HL-60 (cell line): ENCODE data around the gene CCDC17.

Source experiments
- DNase-seq, 2 experiments: peaks; one replicate each; pipeline ENCODE4 v3.0.0-alpha.2; 2010 to 2020; ENCODE audit warnings: low read depth in 1 of 2, low spot score in 1 of 2
- H3K27ac ChIP-seq: fragments of 250-450 bp; sonication (Bioruptor Pico); replicated peaks from 2 replicates; pipeline ENCODE4 v1.5.1; 2020; ENCODE audit warnings: mild to moderate bottlenecking, moderate library complexity
- H3K27me3 ChIP-seq: fragments of 250-450 bp; sonication (Bioruptor Pico); 2 replicates; pipeline ENCODE4 v1.5.1; 2021; ENCODE audit warnings: mild to moderate bottlenecking, moderate library complexity; ENCODE audit not compliant: insufficient read depth, poor library complexity, severe bottlenecking
- H3K4me3 ChIP-seq: replicated peaks from 2 replicates; pipeline ENCODE4 v1.5.1; 2011; ENCODE audit warnings: mild to moderate bottlenecking, control low read depth, low read length; ENCODE audit not compliant: insufficient read depth
- CTCF ChIP-seq: IDR thresholded peaks from one replicate; pipeline ENCODE4 v1.5.1; 2011; ENCODE audit warnings: low read length, control low read depth, inconsistent platforms; ENCODE audit not compliant: insufficient read depth
- GABPA ChIP-seq: IDR thresholded peaks from 2 replicates; pipeline ENCODE4 v1.6.1; 2012; ENCODE audit warnings: low read depth
- POLR2AphosphoS5 ChIP-seq: IDR thresholded peaks from 2 replicates; pipeline ENCODE4 v1.6.1; 2012; ENCODE audit warnings: low read depth
- REST ChIP-seq: IDR thresholded peaks from 2 replicates; pipeline ENCODE4 v1.6.1; 2012; ENCODE audit warnings: low read depth; ENCODE audit not compliant: insufficient replicate concordance
- SPI1 ChIP-seq: IDR thresholded peaks from 2 replicates; pipeline ENCODE4 v1.6.1; 2012; ENCODE audit warnings: low read depth, mild to moderate bottlenecking, borderline replicate concordance

The CCDC17 gene

DNA sequence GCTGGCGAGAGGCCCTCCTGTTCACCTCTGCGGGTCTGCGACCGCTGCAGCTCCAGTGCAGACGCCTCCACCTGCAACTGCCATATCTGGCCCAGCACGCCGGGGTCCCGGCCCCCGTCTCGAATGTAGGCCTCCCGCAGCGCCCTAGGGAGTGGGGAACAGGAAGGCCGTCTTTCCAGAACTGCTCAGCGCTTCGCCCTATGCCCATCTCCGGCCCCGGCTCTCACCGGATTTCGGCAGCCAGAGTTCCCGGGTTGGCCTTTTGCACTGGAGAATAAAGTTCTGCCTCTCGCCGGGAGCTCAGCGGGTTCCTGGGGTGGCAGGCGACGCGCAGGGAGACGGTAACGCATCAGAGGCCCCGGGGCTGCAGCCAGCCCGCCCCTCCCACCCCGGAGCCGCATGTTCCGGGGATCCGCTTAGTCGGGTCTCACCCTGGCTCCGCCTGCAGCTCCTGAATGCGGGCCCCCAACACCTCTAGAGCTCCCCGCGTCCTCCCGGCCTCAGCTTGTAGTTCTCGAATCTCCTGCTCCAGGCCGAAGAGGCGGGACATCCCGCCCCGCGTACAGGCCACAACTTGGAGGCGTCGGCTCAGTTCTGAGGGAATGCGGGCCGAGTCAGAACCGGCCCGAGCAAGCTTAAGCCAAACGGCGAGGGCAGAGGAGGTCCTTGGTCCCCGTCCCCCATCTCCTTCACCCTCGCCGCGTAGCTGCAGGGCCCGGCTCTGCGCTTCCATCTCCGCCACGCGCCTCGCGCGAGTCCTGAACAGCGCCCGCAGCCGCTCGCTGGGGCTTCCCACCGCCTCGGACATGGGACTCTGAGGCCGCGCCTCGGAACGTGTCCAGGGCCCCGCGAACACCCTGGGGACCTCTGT lies 1.1 kb downstream of the CCDC17 start:
- no peaks in the 10 kb centered on the region for H3K27me3 ChIP-seq
- no peak overlapping the region for H3K27ac ChIP-seq
- TF ChIP-seq SPI1 (no peak), REST (no peak), POLR2AphosphoS5 (no peak; the same call in 1 of the 2 replicates), CTCF (no peak), GABPA (no peak)
- no peak overlapping the region for H3K4me3 ChIP-seq
- DNase-seq: no peak

- no peaks in the 10 kb centered on the region for H3K27me3 ChIP-seq
- peak overlapping the region; percentile 39; the same call in 1 of the 2 replicates for H3K27ac ChIP-seq
- no peak for TF ChIP-seq REST
- TF ChIP-seq CTCF: no peak
- no peak for TF ChIP-seq POLR2AphosphoS5
- TF ChIP-seq GABPA: no peak
- no peak for TF ChIP-seq SPI1
- H3K4me3 ChIP-seq: no peak overlapping the region
- DNase-seq: no peak
Observed at GRCh38 chr1:45621895-45622523, 1.8 kb downstream of the CCDC17 start.

GRCh38 chr1:45621501-45621836 lies 2.4 kb downstream of the CCDC17 start:
- TF ChIP-seq SPI1 (peak; percentile 34; the same call in 1 of the 2 replicates), POLR2AphosphoS5 (no peak)
- peak overlapping the region; percentile 39; the same call in 1 of the 2 replicates for H3K27ac ChIP-seq
- no peak overlapping the region for H3K4me3 ChIP-seq
- no peaks in the 10 kb centered on the region for H3K27me3 ChIP-seq
- DNase-seq: peak; percentile 39 to 41
